ENCODE results near the gene TRNT1.

Gene TRNT1

GRCh38 chr3:3126477-3127431, at the start of gene TRNT1:
TSS of gene TRNT1 (plus strand) at chr3:3126940. CDS start at chr3:3129041, 2,101 bp downstream.
- DNase-seq = peak; percentile 97

- no peak for DNase-seq
Measured at GRCh38 chr3:3080309-3080708, 46.4 kb upstream of the TRNT1 start.

- DNase-seq = no peak
Measured at GRCh38 chr3:3081381-3082233, 45.1 kb upstream of the TRNT1 start.

GRCh38 chr3:3082234-3082924, 44.4 kb upstream of the TRNT1 start:
- DNase-seq = no peak

- no peak for DNase-seq
Measured at GRCh38 chr3:3084890-3085289, 41.9 kb upstream of the TRNT1 start.

- DNase-seq = no peak
Measured at GRCh38 chr3:3085782-3086181, 41.0 kb upstream of the TRNT1 start.

GRCh38 chr3:3086239-3086638, 40.5 kb upstream of the TRNT1 start:
- no peak for DNase-seq

GRCh38 chr3:3087279-3087678, 39.5 kb upstream of the TRNT1 start:
- no peak for DNase-seq

- DNase-seq = no peak
Measured at GRCh38 chr3:3087716-3088465, 38.8 kb upstream of the TRNT1 start.

GRCh38 chr3:3089017-3089416, 37.7 kb upstream of the TRNT1 start:
- DNase-seq = no peak

GRCh38 chr3:3097958-3098357, 28.8 kb upstream of the TRNT1 start:
- DNase-seq = no peak

GRCh38 chr3:3101660-3102458, 24.9 kb upstream of the TRNT1 start:
- no peak for DNase-seq

GRCh38 chr3:3102751-3103150, 24.0 kb upstream of the TRNT1 start:
- DNase-seq = no peak

GRCh38 chr3:3105246-3105645, 21.5 kb upstream of the TRNT1 start:
- DNase-seq = no peak

- no peak for DNase-seq
Measured at GRCh38 chr3:3105815-3106214, 20.9 kb upstream of the TRNT1 start.

GRCh38 chr3:3107181-3107580, 19.6 kb upstream of the TRNT1 start:
- no peak for DNase-seq

GRCh38 chr3:3107858-3108257, 18.9 kb upstream of the TRNT1 start:
- no peak for DNase-seq

GRCh38 chr3:3109407-3110298, 17.1 kb upstream of the TRNT1 start:
- no peak for DNase-seq

GRCh38 chr3:3110299-3110630, 16.5 kb upstream of the TRNT1 start, which contains the start of gene IL5RA:
TSS of gene IL5RA (minus strand) at chr3:3110374. CDS start at chr3:3104984, 5,390 bp downstream.
- DNase-seq = no peak

- no peak for DNase-seq
Measured at GRCh38 chr3:3110749-3111361, 15.9 kb upstream of the TRNT1 start.

Data from stimulated activated CD4-positive, alpha-beta T cell treated with anti-CD3 and anti-CD28 coated beads, Interleukin-4, amount 100 ng/mL, for 24 hours (primary cell).